HepG2 (cell line): ENCODE results near the gene MCEE. TPM values are rescaled to one million over a fixed set of nuclear protein-coding genes. Genes with fewer than 3 reads are reported as not detected.

ENCODE experiments used
- ATAC-seq: fragments of 200-7000 bp; cut with Tn5 transposase; 3 replicates; pipeline ENCODE4 v1.9.1; 2020; ENCODE audit warnings: mild to moderate bottlenecking, moderate library complexity
- BruUV-seq: library from RNA; stranded (reverse); fragments of 400-500 nt; replicated peaks from 2 replicates; lab custom pipeline; 2021; lab: Mats Ljungman, UMichigan
- CTCF ChIA-PET: fragments of 300-600 bp; formaldehyde crosslinking; extraction: SDS; loops from one replicate; lab custom pipeline; 2021; ENCODE audit warnings: low total read pairs, inconsistent platforms, low intra/inter-chr PET ratio; lab: Yijun Ruan, JAX
- POLR2A ChIA-PET: fragments of 350-600 bp; sonication (Branson Sonifier 250); formaldehyde crosslinking; loops from one replicate; lab custom pipeline; 2020; ENCODE audit warnings: antibody characterized with exemption, inconsistent platforms; lab: Yijun Ruan, JAX
- DNase-seq: peaks from one replicate; pipeline ENCODE4 v3.0.0-alpha.2; 2015; ENCODE audit warnings: low spot score
- FAIRE-seq: peaks from 3 replicates; lab custom pipeline; 2011; peaks lifted over from hg19 to GRCh38; lab: Jason Lieb, UNC
- H2AFZ ChIP-seq: one replicate; pipeline ENCODE4 v1.6.1; 2011; ENCODE audit warnings: low read length, inconsistent platforms
- H3K27ac ChIP-seq: fragments of 300-600 bp; 3 replicates; pipeline ENCODE4 v1.8.0; 2011; ENCODE audit warnings: mixed run types, mild to moderate bottlenecking, mixed read lengths, low read length, inconsistent platforms; ENCODE audit not compliant: insufficient read depth; ENCODE audit errors: extremely low read length
- H3K27me3 ChIP-seq, 2 experiments: fragments of 200-600 bp in 1 of 2; 2 replicates in 1 of 2; 3 replicates in 1 of 2; pipeline versions ENCODE4 v1.6.0 to v1.8.0; 2011; ENCODE audit warnings: low read length in 2 of 2, mild to moderate bottlenecking in 2 of 2, moderate library complexity in 2 of 2, inconsistent platforms in 1 of 2; ENCODE audit not compliant: insufficient read depth in 2 of 2, control insufficient read depth in 1 of 2
- H3K36me3 ChIP-seq, 2 experiments: fragments of 200-600 bp in 1 of 2; replicated peaks in 1 of 2; 2 replicates in 1 of 2; 3 replicates in 1 of 2; pipeline versions ENCODE4 v1.5.1 to v1.8.0; 2011; ENCODE audit warnings: low read length in 2 of 2, inconsistent platforms in 1 of 2; ENCODE audit not compliant: insufficient read depth in 2 of 2, control insufficient read depth in 1 of 2
- H3K4me1 ChIP-seq: 2 replicates; pipeline ENCODE4 v1.5.1; 2012; ENCODE audit warnings: low read length, inconsistent platforms; ENCODE audit not compliant: insufficient read depth
- H3K4me2 ChIP-seq: 2 replicates; pipeline ENCODE4 v1.6.0; 2011; ENCODE audit warnings: low read depth, low read length, inconsistent platforms
- H3K4me3 ChIP-seq, 3 experiments: fragments of 200-600 bp in 1 of 3; sonication (generic), shearing (Covaris generic) in 1 of 3; replicated peaks in 1 of 3; 2 replicates each; pipeline ENCODE4 v1.5.1; 2011 to 2016; ENCODE audit warnings: low read length in 3 of 3, inconsistent platforms in 2 of 3, low read depth in 2 of 3, mild to moderate bottlenecking in 2 of 3, control low read depth in 1 of 3, mixed read lengths in 1 of 3; ENCODE audit not compliant: insufficient read depth in 1 of 3
- H3K79me2 ChIP-seq: one replicate; pipeline ENCODE4 v1.6.1; 2011; ENCODE audit warnings: low read length, inconsistent platforms; ENCODE audit not compliant: insufficient read depth
- H3K9ac ChIP-seq: 2 replicates; pipeline ENCODE4 v1.6.0; 2011; ENCODE audit warnings: mild to moderate bottlenecking, low read depth, low read length, inconsistent platforms; ENCODE audit not compliant: insufficient read depth
- H3K9me3 ChIP-seq: 2 replicates; pipeline ENCODE4 v1.5.1; 2012; ENCODE audit warnings: mild to moderate bottlenecking, low read length
- H4K20me1 ChIP-seq: 2 replicates; pipeline ENCODE4 v1.6.0; 2011; ENCODE audit warnings: inconsistent platforms, mild to moderate bottlenecking, low read length, moderate library complexity; ENCODE audit not compliant: insufficient read depth
- CHD4 ChIP-seq: fragments of 200-600 bp; sonication (generic); IDR thresholded peaks from 2 replicates; pipeline ENCODE4 v1.7.0; 2017; ENCODE audit warnings: mild to moderate bottlenecking, low read length, borderline replicate concordance
- ELF4 ChIP-seq: sonication (generic); formaldehyde crosslinking; IDR thresholded peaks from 2 replicates; pipeline ENCODE4 v1.5.0; 2020; ENCODE audit warnings: missing genetic modification reagents, mild to moderate bottlenecking, moderate library complexity, borderline replicate concordance
- GTF3A ChIP-seq: sonication (generic); formaldehyde crosslinking; conservative IDR thresholded peaks from 2 replicates; pipeline ENCODE4 v1.4.0; 2020; ENCODE audit warnings: mild to moderate bottlenecking, missing genetic modification reagents
- HNRNPUL1 ChIP-seq: fragments of 200-400 bp; formaldehyde crosslinking; IDR thresholded peaks from 2 replicates; pipeline ENCODE4 v1.6.1; 2017; ENCODE audit warnings: low read depth, mild to moderate bottlenecking, low read length, moderate library complexity
- MBD4 ChIP-seq: IDR thresholded peaks from 2 replicates; pipeline ENCODE4 v1.6.1; 2012; ENCODE audit warnings: low read length, inconsistent platforms, borderline replicate concordance
- MXD4 ChIP-seq: IDR thresholded peaks from 2 replicates; pipeline ENCODE4 v1.6.1; 2016; ENCODE audit warnings: mild to moderate bottlenecking, missing biosample characterization, missing genetic modification reagents
- TCF7L2 ChIP-seq: IDR thresholded peaks from 2 replicates; pipeline ENCODE4 v1.6.1; 2011; ENCODE audit warnings: mild to moderate bottlenecking, low read depth, low read length, moderate library complexity
- TEAD3 ChIP-seq: optimal IDR thresholded peaks from 2 replicates; pipeline ENCODE3; 2016; ENCODE audit warnings: borderline replicate concordance
- ZBTB3 ChIP-seq: sonication (generic); formaldehyde crosslinking; IDR thresholded peaks from 2 replicates; pipeline ENCODE4 v1.4.0; 2020; ENCODE audit warnings: low read depth, mild to moderate bottlenecking, moderate library complexity, missing genetic modification reagents, borderline replicate concordance
- ZBTB46 ChIP-seq: sonication (generic); formaldehyde crosslinking; IDR thresholded peaks from 2 replicates; pipeline ENCODE4 v1.4.0; 2020; ENCODE audit warnings: mild to moderate bottlenecking, missing genetic modification reagents, borderline replicate concordance
- ZFP36L2 ChIP-seq: sonication (generic); formaldehyde crosslinking; IDR thresholded peaks from 2 replicates; pipeline ENCODE4 v1.4.0; 2020; ENCODE audit warnings: missing genetic modification reagents
- ZKSCAN1 ChIP-seq: fragments of 150-350 bp; IDR thresholded peaks from 2 replicates; pipeline ENCODE4 v1.6.1; 2014; ENCODE audit warnings: low read length
- ZSCAN29 ChIP-seq: sonication (generic); formaldehyde crosslinking; conservative IDR thresholded peaks from 2 replicates; pipeline ENCODE4 v1.4.0; 2020; ENCODE audit warnings: mild to moderate bottlenecking, missing genetic modification reagents
- ZSCAN31 ChIP-seq: sonication (generic); formaldehyde crosslinking; IDR thresholded peaks from 2 replicates; pipeline ENCODE4 v1.5.0; 2020; ENCODE audit warnings: low read depth, mild to moderate bottlenecking, missing genetic modification reagents
- WGBS: methylation state at CpG from one replicate; pipeline ENCODE4 v1.1.6; 2017; ENCODE audit warnings: low lambda C conversion rate; 5-methylcytosine and 5-hydroxymethylcytosine counted together
- in situ Hi-C: cut with HindIII; loops from 2 replicates; pipeline ENCODE4 v1.10.0; 2017; ENCODE audit warnings: low pct_unique_long_range_greater_than_20kb; ENCODE audit not compliant: extremely low pct_ligation_motif_present
- intact Hi-C: fragments of 100-400 bp; cut with micrococcal nuclease; formaldehyde crosslinking; loops from one replicate; pipeline ENCODE4 v1.10.0; 2022; ENCODE audit not compliant: unreplicated experiment
- polyA plus RNA-seq, 8 experiments: library from polyadenylated mRNA; depleted of rRNA in 3 of 8; stranded (reverse) in 7 of 8; unstranded in 1 of 8; fragments of >200 nt; fragmentation: Illumina TruSeq in 4 of 8; extraction: Trizol in 4 of 8; gene quantifications; 2 replicates each; pipeline versions ENCODE4 v1.2.1 to v1.2.3, GENCODE V29; 2011 to 2016; ENCODE audit warnings: low read depth in 4 of 8, missing spikeins in 1 of 8, mixed read lengths in 1 of 8; ENCODE audit not compliant: insufficient read depth in 1 of 8
- total RNA-seq, 5 experiments: library from RNA; depleted of rRNA; stranded (reverse); fragments of >200 nt; fragmentation: Illumina TruSeq; extraction: Trizol; gene quantifications; 2 replicates each; pipeline ENCODE4 v1.2.3, GENCODE V29; 2016; ENCODE audit warnings: low read depth in 1 of 5
- TF ChIP-seq, protein P1 (sequence below): sonication (generic); formaldehyde crosslinking; IDR thresholded peaks from 2 replicates; pipeline ENCODE4 v1.9.0; 2021; ENCODE audit warnings: mild to moderate bottlenecking, missing genetic modification reagents
- TF ChIP-seq, protein P2 (sequence below): IDR thresholded peaks from 2 replicates; pipeline ENCODE4 v1.6.1; 2012; ENCODE audit warnings: inconsistent platforms

MCEE gene
- total and polyA plus RNA-seq, 2 of the 13 experiments (the other 11 are each of a cell fraction or from before 2014, with no cell fraction given) = 32.0 to 66.9 TPM

GRCh38 chr2:71130905-71131244, 846 bp upstream of the MCEE start:
- H3K4me2 ChIP-seq = peak overlapping the region; percentile 96
- no peaks in the 10 kb centered on the region; a peak in 1 of 5 replicates for H3K27me3 ChIP-seq
- peak overlapping the region; percentile 1 for H2AFZ ChIP-seq
- H3K4me1 ChIP-seq = peaks cover 68% of the 10 kb centered on the region
- H3K9ac ChIP-seq = peak overlapping the region; percentile 99
- peaks cover 14% of the 10 kb centered on the region for H4K20me1 ChIP-seq
- TSS peak; percentile 68 for BruUV-seq
- H3K36me3 ChIP-seq = peaks cover 9 to 25% of the 10 kb centered on the region in 2 experiments
- peaks cover 85% of the 10 kb centered on the region for H3K79me2 ChIP-seq
- peak overlapping the region; percentile 82 to 94 (median 86) for H3K4me3 ChIP-seq
- intact Hi-C loops (loop anchor here (1.0 kb wide), 2 partner anchors 10 to 31 kb away; no protein-coding TSS in a partner anchor), in situ Hi-C loops (no loop called here)
- ATAC-seq (peak; percentile 20), DNase-seq (no peak), FAIRE-seq (no peak)
- under 1% methylated on average over 4 of the region's 4 CpGs for WGBS
- peak overlapping the region; percentile 96 for H3K27ac ChIP-seq
- ChIA-PET CTCF (no interaction called here), POLR2A (interaction anchor here (0.8 to 4.1 kb wide), 14 partner anchors 9 to 201 kb away, joined by 3 to 36 read pairs (median 5); partner anchors contain the start of genes NAGK and ZNF638)
- no peaks in the 10 kb centered on the region for H3K9me3 ChIP-seq
- TF ChIP-seq, protein P1, sequence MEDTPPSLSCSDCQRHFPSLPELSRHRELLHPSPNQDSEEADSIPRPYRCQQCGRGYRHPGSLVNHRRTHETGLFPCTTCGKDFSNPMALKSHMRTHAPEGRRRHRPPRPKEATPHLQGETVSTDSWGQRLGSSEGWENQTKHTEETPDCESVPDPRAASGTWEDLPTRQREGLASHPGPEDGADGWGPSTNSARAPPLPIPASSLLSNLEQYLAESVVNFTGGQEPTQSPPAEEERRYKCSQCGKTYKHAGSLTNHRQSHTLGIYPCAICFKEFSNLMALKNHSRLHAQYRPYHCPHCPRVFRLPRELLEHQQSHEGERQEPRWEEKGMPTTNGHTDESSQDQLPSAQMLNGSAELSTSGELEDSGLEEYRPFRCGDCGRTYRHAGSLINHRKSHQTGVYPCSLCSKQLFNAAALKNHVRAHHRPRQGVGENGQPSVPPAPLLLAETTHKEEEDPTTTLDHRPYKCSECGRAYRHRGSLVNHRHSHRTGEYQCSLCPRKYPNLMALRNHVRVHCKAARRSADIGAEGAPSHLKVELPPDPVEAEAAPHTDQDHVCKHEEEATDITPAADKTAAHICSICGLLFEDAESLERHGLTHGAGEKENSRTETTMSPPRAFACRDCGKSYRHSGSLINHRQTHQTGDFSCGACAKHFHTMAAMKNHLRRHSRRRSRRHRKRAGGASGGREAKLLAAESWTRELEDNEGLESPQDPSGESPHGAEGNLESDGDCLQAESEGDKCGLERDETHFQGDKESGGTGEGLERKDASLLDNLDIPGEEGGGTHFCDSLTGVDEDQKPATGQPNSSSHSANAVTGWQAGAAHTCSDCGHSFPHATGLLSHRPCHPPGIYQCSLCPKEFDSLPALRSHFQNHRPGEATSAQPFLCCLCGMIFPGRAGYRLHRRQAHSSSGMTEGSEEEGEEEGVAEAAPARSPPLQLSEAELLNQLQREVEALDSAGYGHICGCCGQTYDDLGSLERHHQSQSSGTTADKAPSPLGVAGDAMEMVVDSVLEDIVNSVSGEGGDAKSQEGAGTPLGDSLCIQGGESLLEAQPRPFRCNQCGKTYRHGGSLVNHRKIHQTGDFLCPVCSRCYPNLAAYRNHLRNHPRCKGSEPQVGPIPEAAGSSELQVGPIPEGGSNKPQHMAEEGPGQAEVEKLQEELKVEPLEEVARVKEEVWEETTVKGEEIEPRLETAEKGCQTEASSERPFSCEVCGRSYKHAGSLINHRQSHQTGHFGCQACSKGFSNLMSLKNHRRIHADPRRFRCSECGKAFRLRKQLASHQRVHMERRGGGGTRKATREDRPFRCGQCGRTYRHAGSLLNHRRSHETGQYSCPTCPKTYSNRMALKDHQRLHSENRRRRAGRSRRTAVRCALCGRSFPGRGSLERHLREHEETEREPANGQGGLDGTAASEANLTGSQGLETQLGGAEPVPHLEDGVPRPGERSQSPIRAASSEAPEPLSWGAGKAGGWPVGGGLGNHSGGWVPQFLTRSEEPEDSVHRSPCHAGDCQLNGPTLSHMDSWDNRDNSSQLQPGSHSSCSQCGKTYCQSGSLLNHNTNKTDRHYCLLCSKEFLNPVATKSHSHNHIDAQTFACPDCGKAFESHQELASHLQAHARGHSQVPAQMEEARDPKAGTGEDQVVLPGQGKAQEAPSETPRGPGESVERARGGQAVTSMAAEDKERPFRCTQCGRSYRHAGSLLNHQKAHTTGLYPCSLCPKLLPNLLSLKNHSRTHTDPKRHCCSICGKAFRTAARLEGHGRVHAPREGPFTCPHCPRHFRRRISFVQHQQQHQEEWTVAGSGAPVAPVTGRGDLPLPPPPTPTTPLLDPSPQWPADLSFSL = peak; percentile 16; the same call in 1 of the 2 replicates
- TF ChIP-seq TEAD3 (no peak), CHD4 (0 out of 2 replicates have a peak, but pooled peaks have one; percentile 9), ELF4 (CRISPR knock-in tag) (peak; percentile 49; the same call in 1 of the 2 replicates), TCF7L2 (no peak), ZKSCAN1 (0 out of 2 replicates have a peak, but pooled peaks have one; percentile 1), MXD4 (no peak), ZSCAN31 (0 out of 2 replicates have a peak, but pooled peaks have one; percentile 2), HNRNPUL1 (0 out of 2 replicates have a peak, but pooled peaks have one; percentile 15), ZBTB3 (CRISPR knock-in tag) (0 out of 2 replicates have a peak, but pooled peaks have one; percentile 25), MBD4 (peak; percentile 77; the same call in 1 of the 2 replicates), ZBTB46 (CRISPR knock-in tag) (0 out of 2 replicates have a peak, but pooled peaks have one; percentile 39), GTF3A (CRISPR knock-in tag) (0 out of 2 replicates have a peak, but pooled peaks have one; percentile 29), ZFP36L2 (no peak), ZSCAN29 (0 out of 2 replicates have a peak, but pooled peaks have one; percentile 30)
- TF ChIP-seq, protein P2, sequence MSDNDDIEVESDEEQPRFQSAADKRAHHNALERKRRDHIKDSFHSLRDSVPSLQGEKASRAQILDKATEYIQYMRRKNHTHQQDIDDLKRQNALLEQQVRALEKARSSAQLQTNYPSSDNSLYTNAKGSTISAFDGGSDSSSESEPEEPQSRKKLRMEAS = no peak
